Mesodermal cell (in vitro differentiated cells): ENCODE results near the gene FEZ2.

Source experiments
- H3K27ac ChIP-seq: 2 replicates; pipeline ENCODE4 v1.7.0; 2013; ENCODE audit warnings: mild to moderate bottlenecking, low read depth, low read length, moderate library complexity; ENCODE audit not compliant: severe bottlenecking
- H3K36me3 ChIP-seq: 2 replicates; pipeline ENCODE4 v1.7.1; 2013; ENCODE audit warnings: mild to moderate bottlenecking, low read length, moderate library complexity; ENCODE audit not compliant: control insufficient read depth, insufficient read depth
- H3K4me1 ChIP-seq: one replicate; pipeline ENCODE4 v1.7.1; 2013; ENCODE audit warnings: mild to moderate bottlenecking, low read length; ENCODE audit not compliant: insufficient read depth, control insufficient read depth, poor library complexity, severe bottlenecking
- H3K4me3 ChIP-seq: 2 replicates; pipeline ENCODE4 v1.7.0; 2013; ENCODE audit warnings: low read length, control low read depth, mild to moderate bottlenecking; ENCODE audit not compliant: insufficient read depth, poor library complexity, severe bottlenecking; ENCODE audit errors: extremely low read depth
- H3K9me3 ChIP-seq: 2 replicates; pipeline ENCODE4 v1.7.1; 2013; ENCODE audit warnings: mild to moderate bottlenecking, low read length, moderate library complexity; ENCODE audit not compliant: control insufficient read depth
- WGBS, 2 experiments: methylation state at CpG; one replicate each; pipeline ENCODE4 v1.1.5; 2013; ENCODE audit warnings: missing lambda C conversion rate in 2 of 2; ENCODE audit not compliant: insufficient coverage in 2 of 2; 5-methylcytosine and 5-hydroxymethylcytosine counted together

Gene FEZ2

DNA sequence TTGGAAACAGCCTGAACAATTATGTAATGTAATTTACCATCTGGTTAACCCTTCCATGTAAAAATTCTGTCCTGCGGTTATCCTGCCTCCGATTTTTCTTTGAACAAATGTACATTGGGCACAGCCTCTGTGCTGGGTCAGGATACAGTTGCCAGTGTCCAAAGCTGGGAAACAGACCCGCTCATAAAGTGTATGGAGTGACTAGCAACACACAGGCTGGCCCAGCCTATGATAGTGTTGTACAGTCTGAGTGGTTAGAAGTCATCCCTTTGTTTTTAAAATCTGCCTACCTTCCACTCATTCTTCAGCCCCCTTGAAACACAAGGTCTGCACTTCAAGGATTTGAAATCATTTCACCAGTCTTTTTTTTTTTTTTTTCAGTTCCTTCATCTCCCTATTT is 50.1 kb downstream of the FEZ2 start:
- 100% methylated on average over 2 of the region's 3 CpGs for WGBS, 2 experiments
- H3K4me1 ChIP-seq, result peaks cover 31% of the 10 kb centered on the region
- no peak overlapping the region for H3K4me3 ChIP-seq
- H3K9me3 ChIP-seq, result no peaks in the 10 kb centered on the region
- peak overlapping the region; percentile 84 for H3K27ac ChIP-seq
- peaks cover 72% of the 10 kb centered on the region for H3K36me3 ChIP-seq

- Histone ChIP-seq H3K9me3 (no peaks in the 10 kb centered on the region), H3K36me3 (peaks cover 74% of the 10 kb centered on the region), H3K27ac (no peak overlapping the region), H3K4me1 (peaks cover 27% of the 10 kb centered on the region), H3K4me3 (no peak overlapping the region)
- no CpG with 5 or more reads among the region's 1 CpG for WGBS, 2 experiments
Observed at GRCh38 chr2:36545871-36546416, 52.0 kb downstream of the FEZ2 start.

DNA sequence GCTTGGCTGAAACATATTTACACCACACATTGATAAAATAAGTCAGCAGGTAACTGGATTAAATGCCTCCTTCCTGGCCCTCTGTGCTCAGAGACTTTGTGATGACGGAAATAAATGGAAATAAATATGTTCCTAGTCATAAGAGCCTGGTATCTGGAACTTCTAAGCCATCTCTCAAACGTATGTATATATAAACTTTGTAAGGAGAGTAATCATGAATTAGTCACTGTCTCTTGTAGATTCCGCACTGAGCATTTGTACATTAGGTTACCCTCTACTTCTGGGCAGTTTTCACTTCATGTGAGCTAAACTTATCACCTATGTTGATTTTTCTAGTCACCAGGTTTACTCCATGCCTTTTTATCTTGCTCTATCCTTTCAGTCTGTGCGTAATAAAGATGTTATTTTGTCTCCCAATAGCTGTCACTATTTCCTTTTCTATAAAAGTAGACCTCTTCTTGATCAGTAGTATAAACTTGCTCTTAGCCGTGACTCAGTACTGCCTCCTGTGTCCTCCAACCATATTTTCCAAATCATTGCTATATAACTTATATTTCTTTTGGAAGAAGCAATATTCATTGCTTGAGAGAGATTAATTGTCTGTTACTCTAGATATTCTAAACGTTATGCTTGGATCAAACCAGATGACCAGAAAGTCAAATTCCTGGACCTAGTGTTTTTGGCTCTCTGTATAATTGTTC is 53.2 kb downstream of the FEZ2 start:
- Histone ChIP-seq H3K4me1 (peaks cover 22% of the 10 kb centered on the region), H3K4me3 (no peak overlapping the region), H3K9me3 (no peaks in the 10 kb centered on the region), H3K27ac (peak overlapping the region; percentile 34), H3K36me3 (peaks cover 84% of the 10 kb centered on the region)
- WGBS, 2 experiments, result 83 to 88% methylated on average over 1 of the region's 6 CpGs

- H3K27ac ChIP-seq, result peak overlapping the region; percentile 5
- H3K36me3 ChIP-seq, result peaks cover 91% of the 10 kb centered on the region
- H3K4me1 ChIP-seq, result peaks cover 18% of the 10 kb centered on the region
- no peak overlapping the region for H3K4me3 ChIP-seq
- WGBS, 2 experiments, result 100% methylated on average over 2 to 3 of the region's 4 CpGs
- H3K9me3 ChIP-seq, result no peaks in the 10 kb centered on the region
Observed at GRCh38 chr2:36541891-36542595, 55.9 kb downstream of the FEZ2 start.

GRCh38 chr2:36540986-36541754 is 56.8 kb downstream of the FEZ2 start:
- H3K36me3 ChIP-seq, result peaks cover 94% of the 10 kb centered on the region
- H3K4me3 ChIP-seq, result no peak overlapping the region
- H3K9me3 ChIP-seq, result no peaks in the 10 kb centered on the region
- no peak overlapping the region for H3K27ac ChIP-seq
- WGBS, 2 experiments, result 86 to 90% methylated on average over 4 to 9 of the region's 11 CpGs
- H3K4me1 ChIP-seq, result peaks cover 18% of the 10 kb centered on the region

DNA sequence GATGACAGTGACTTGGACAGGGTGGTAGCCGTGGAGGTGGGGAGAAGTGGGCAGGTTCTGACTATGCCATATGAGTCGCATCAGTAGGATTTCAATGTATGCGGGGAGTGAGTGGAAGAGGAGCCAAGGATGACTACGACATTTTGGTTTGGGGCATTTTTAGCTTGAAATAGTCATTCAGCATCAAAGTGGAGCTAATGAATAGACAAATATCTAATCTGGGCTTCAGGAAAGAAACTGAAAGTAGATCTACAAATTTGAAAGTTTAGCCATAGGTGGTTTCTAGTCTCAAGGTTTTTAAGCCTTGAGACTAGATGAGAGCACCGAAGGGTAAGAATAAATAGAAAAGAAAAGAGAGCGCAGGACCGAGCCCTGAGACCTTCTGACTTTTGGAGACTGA is 58.3 kb downstream of the FEZ2 start:
- WGBS, 2 experiments, result 93 to 95% methylated on average over 7 of the region's 7 CpGs
- peaks cover 89% of the 10 kb centered on the region for H3K36me3 ChIP-seq
- H3K27ac ChIP-seq, result no peak overlapping the region
- peaks cover 15% of the 10 kb centered on the region for H3K4me1 ChIP-seq
- no peak overlapping the region for H3K4me3 ChIP-seq
- no peaks in the 10 kb centered on the region for H3K9me3 ChIP-seq

DNA sequence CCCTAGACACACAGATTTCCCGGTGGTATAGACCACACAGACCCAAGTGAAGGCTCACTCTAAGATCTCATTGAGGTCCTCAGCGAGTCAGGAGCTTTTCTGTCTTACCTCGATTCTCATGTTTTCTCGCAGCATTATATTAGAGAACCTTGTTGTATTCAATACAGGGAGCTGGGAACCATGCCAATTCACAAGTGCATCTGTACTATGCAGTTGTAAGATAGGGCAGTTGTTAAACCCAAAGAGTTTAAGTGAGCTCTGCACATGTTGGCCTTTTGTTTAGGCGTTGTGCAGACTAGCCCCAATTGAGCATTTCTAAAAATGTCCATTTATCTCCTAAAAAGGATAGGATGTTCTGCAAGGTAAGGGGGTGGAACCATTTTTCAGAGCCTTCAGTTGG is 59.6 kb downstream of the FEZ2 start:
- H3K4me3 ChIP-seq, result no peak overlapping the region
- peaks cover 15% of the 10 kb centered on the region for H3K4me1 ChIP-seq
- H3K36me3 ChIP-seq, result peaks cover 80% of the 10 kb centered on the region
- WGBS, 2 experiments, result 100% methylated on average over 2 to 4 of the region's 5 CpGs
- H3K9me3 ChIP-seq, result no peaks in the 10 kb centered on the region
- no peak overlapping the region for H3K27ac ChIP-seq

DNA sequence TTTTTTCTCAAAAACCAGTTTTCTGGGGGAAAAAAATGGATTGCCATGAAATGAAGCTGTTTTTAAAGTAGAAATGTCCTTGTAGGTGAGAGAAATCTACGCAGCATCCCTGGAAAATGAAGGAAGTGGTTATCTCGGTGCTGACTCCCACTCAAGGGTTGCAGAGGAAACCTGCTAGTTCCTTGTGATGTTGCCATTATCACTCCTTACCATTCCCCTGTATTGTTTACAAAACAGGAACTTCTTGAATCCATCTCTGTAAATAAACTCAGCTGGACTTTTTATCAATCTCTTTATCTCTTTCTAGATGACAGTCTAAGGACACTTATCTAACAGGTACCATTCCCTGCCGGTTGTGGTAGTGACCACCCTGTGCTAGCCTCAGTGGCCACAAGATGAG is 61.2 kb downstream of the FEZ2 start:
- Histone ChIP-seq H3K27ac (no peak overlapping the region), H3K36me3 (peaks cover 82% of the 10 kb centered on the region), H3K9me3 (no peaks in the 10 kb centered on the region), H3K4me3 (no peak overlapping the region), H3K4me1 (peaks cover 12% of the 10 kb centered on the region)
- WGBS, 2 experiments, result 78 to 94% methylated on average over 3 of the region's 3 CpGs

DNA sequence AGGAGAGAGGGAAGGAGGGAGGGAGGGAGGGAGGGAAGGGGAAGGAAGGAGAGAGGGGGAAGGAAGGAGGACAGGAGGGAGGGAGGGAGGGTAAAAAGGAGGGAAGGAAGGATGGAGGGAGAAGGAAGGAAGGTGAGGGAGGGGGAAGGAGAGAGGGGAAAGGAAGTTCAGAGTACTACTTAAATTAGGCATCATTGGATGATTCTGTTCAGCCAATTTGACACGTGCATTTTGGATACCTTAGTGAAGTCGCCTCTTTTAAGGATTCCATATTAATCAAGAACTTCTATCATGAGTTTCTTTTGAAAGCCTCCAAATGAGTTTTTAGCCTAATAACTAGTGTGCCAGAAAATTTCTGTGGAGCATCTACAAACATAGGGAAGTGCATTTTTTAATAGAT is 62.9 kb downstream of the FEZ2 start:
- Histone ChIP-seq H3K27ac (no peak overlapping the region), H3K36me3 (peaks cover 82% of the 10 kb centered on the region), H3K9me3 (no peaks in the 10 kb centered on the region), H3K4me1 (peaks cover 9% of the 10 kb centered on the region), H3K4me3 (no peak overlapping the region)
- 90 to 93% methylated on average over 2 of the region's 2 CpGs for WGBS, 2 experiments

DNA sequence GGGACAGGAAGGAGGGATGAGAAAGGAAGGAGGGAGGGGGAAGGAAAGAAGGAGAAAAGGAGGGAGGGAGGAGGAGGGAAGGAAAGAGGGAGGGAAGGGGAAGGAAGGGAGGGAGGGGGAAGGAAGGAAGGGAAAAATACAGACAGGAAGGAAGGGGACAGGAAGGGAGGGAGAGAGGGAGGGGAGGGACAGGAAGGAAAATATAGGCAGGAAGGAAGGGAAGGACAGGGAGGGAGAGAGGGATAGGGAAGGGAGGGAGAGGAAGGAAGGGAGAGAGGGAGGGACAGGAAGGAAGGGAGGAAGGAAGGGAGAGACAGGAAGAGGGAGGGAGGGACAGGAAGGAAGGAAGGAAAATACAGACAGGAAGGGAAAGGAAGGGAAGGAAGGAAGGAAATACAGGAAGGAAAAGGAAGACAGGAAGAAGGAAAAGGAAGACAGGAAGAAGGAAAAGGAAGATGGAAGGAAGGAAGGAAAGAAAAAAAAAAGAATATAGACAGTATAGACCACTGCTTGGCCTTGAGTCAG is 63.6 kb downstream of the FEZ2 start:
- no peaks in the 10 kb centered on the region for H3K9me3 ChIP-seq
- peak overlapping the region; percentile 3 for H3K27ac ChIP-seq
- no peak overlapping the region for H3K4me3 ChIP-seq
- peaks cover 82% of the 10 kb centered on the region for H3K36me3 ChIP-seq
- peaks cover 10% of the 10 kb centered on the region for H3K4me1 ChIP-seq
